Measurements from ENCODE around the gene SGCD.
"Not testable (repeated sequence)": the region's sequence is repeated elsewhere in the genome, so short reads cannot be mapped to it uniquely, and the experiment has no call there.

The SGCD gene

DNA sequence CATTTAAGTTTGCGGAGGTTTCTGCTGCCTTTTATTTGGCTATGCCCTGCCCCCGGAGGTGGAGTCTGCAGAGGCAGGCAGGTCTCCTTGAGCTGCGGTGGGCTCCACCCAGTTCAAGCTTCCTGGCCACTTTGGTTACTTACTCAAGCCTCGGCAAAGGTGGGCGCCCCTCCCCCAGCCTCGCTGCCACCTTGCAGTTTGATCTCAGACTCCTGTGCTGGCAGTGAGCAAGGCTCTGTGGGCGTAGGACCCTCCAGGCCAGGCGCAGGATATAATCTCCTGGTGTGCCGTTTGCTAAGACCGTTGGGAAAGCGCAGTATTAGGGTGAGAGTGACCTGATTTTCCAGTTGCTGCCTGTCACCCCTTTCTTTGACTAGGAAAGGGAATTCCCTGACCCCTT lies 283.6 kb downstream of the SGCD start:
- not testable (repeated sequence) for DNase-seq; H3K4ac ChIP-seq (ENCODE audit: low read depth, low read length); H3K23ac ChIP-seq (ENCODE audit: low read length); H3K79me1 ChIP-seq (ENCODE audit: low read length); H3K27me3 ChIP-seq (ENCODE audit: insufficient read depth, low read length, poor library complexity); H3K4me2 ChIP-seq (ENCODE audit: low read length); H4K5ac ChIP-seq (ENCODE audit: low read length); H3K4me3 ChIP-seq (ENCODE audit: low read length); H3K9ac ChIP-seq (ENCODE audit: low read length); H2BK15ac ChIP-seq (replicated peaks; ENCODE audit: low read depth); H2AK5ac ChIP-seq (ENCODE audit: low read length); H2BK5ac ChIP-seq (ENCODE audit: low read length); H3K18ac ChIP-seq (ENCODE audit: low read length); H2BK120ac ChIP-seq (ENCODE audit: low read depth, low read length); H3K27ac ChIP-seq (ENCODE audit: low read depth, low read length); H3K79me2 ChIP-seq (ENCODE audit: control insufficient read depth, insufficient read depth, low read length); H3K4me1 ChIP-seq (ENCODE audit: control insufficient read depth, low read depth, low read length); H4K8ac ChIP-seq (ENCODE audit: low read depth, low read length); H3K36me3 ChIP-seq (ENCODE audit: control insufficient read depth, insufficient read depth, low read length); H3K56ac ChIP-seq (ENCODE audit: low read length)
- WGBS (ENCODE audit: extremely low coverage, insufficient coverage, low lambda C conversion rate), result no CpG with 5 or more reads among the region's 11 CpGs

DNA sequence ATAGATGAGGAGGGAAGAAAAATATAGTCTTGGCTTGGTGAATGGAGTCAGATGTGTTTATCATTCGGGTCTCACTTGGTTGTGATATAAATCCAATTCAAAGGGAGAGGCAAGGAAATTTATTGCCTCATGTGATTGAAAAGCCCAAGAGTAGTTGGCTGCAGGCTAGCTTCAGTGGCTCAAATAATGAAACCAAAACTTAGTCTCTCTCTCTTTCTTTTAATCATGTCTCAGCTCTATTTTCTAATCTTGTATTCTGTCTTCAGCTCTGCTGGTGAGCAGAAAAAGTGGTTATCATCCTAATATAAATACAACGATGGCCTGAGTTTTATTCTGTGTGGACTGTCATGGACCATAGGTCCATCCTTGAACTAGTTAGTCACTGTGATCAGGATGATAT lies 288.9 kb downstream of the SGCD start:
- no peak for DNase-seq
- Histone ChIP-seq H2BK15ac (replicated peaks; ENCODE audit: low read depth) (no peak overlapping the region), H3K9ac (ENCODE audit: low read length) (no peak overlapping the region), H3K56ac (ENCODE audit: low read length) (no peak overlapping the region), H3K18ac (ENCODE audit: low read length) (no peak overlapping the region), H2BK120ac (ENCODE audit: low read depth, low read length) (no peak overlapping the region), H3K4me1 (ENCODE audit: control insufficient read depth, low read depth, low read length) (no peaks in the 10 kb centered on the region), H2BK5ac (ENCODE audit: low read length) (no peak overlapping the region), H3K27ac (ENCODE audit: low read depth, low read length) (no peak overlapping the region), H4K8ac (ENCODE audit: low read depth, low read length) (no peak overlapping the region), H3K79me2 (ENCODE audit: control insufficient read depth, insufficient read depth, low read length) (no peaks in the 10 kb centered on the region), H3K4me3 (ENCODE audit: low read length) (no peak overlapping the region), H3K79me1 (ENCODE audit: low read length) (no peaks in the 10 kb centered on the region), H2AK5ac (ENCODE audit: low read length) (no peak overlapping the region), H3K36me3 (ENCODE audit: control insufficient read depth, insufficient read depth, low read length) (no peaks in the 10 kb centered on the region), H3K23ac (ENCODE audit: low read length) (no peak overlapping the region), H3K4me2 (ENCODE audit: low read length) (no peak overlapping the region), H4K5ac (ENCODE audit: low read length) (no peak overlapping the region), H3K4ac (ENCODE audit: low read depth, low read length) (no peak overlapping the region), H3K27me3 (ENCODE audit: insufficient read depth, low read length, poor library complexity) (no peaks in the 10 kb centered on the region)
- WGBS (ENCODE audit: extremely low coverage, insufficient coverage, low lambda C conversion rate), result 100% methylated on average over 1 of the region's 2 CpGs

DNA sequence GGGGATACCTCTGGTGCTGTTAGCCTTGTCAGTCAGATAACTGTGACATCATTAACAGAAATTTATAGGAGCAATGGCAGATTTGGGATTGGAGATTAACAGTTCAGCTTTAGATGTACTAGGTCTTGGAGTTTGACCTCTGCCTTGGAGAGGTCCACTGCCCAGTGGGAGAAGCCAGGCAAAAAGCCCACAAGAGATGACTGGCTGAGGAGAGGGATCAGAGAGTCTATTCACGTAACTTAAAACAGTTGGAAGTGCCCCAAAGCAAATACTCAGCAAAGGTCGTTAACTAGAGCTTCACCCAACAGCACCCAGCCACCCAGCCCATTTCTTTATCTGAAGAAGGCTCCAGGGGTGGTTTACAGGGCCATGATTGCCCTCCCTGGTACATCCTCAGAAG lies 290.5 kb downstream of the SGCD start:
- Histone ChIP-seq H2BK5ac (ENCODE audit: low read length) (no peak overlapping the region), H3K36me3 (ENCODE audit: control insufficient read depth, insufficient read depth, low read length) (no peaks in the 10 kb centered on the region), H2BK120ac (ENCODE audit: low read depth, low read length) (no peak overlapping the region), H3K4me2 (ENCODE audit: low read length) (no peak overlapping the region), H3K79me2 (ENCODE audit: control insufficient read depth, insufficient read depth, low read length) (no peaks in the 10 kb centered on the region), H2BK15ac (replicated peaks; ENCODE audit: low read depth) (no peak overlapping the region), H3K4me3 (ENCODE audit: low read length) (no peak overlapping the region), H3K27me3 (ENCODE audit: insufficient read depth, low read length, poor library complexity) (no peaks in the 10 kb centered on the region), H3K56ac (ENCODE audit: low read length) (no peak overlapping the region), H3K23ac (ENCODE audit: low read length) (no peak overlapping the region), H3K4me1 (ENCODE audit: control insufficient read depth, low read depth, low read length) (no peaks in the 10 kb centered on the region), H3K27ac (ENCODE audit: low read depth, low read length) (no peak overlapping the region), H2AK5ac (ENCODE audit: low read length) (no peak overlapping the region), H3K4ac (ENCODE audit: low read depth, low read length) (no peak overlapping the region), H3K18ac (ENCODE audit: low read length) (no peak overlapping the region), H3K9ac (ENCODE audit: low read length) (no peak overlapping the region), H4K5ac (ENCODE audit: low read length) (no peak overlapping the region), H4K8ac (ENCODE audit: low read depth, low read length) (no peak overlapping the region), H3K79me1 (ENCODE audit: low read length) (no peaks in the 10 kb centered on the region)
- DNase-seq, result no peak
- no CpG with 5 or more reads among the region's 2 CpGs for WGBS (ENCODE audit: extremely low coverage, insufficient coverage, low lambda C conversion rate)

DNA sequence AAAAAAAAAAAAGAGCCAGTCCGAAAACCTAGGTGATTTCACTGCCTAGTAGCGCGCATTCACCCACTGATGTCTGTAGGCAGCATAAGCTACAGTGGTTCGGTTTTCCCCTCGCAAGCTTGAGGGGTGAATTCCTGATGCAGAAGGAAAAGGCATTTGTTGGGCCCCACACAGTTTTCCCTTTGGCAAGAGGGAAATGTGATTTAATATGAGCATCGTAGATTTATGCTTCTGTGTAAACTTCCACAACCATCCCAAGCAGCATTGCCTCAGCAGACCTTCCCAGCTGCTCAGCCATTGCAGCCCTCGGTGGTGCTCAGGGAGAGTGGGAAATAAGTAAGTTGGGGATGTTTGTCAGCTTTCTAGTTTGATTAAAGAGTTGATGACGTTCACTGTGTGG lies 291.6 kb downstream of the SGCD start:
- H3K79me2 ChIP-seq (ENCODE audit: control insufficient read depth, insufficient read depth, low read length), result no peaks in the 10 kb centered on the region
- H3K18ac ChIP-seq (ENCODE audit: low read length), result no peak overlapping the region
- H2AK5ac ChIP-seq (ENCODE audit: low read length), result no peak overlapping the region
- no peaks in the 10 kb centered on the region for H3K4me1 ChIP-seq (ENCODE audit: control insufficient read depth, low read depth, low read length)
- DNase-seq, result no peak
- WGBS (ENCODE audit: extremely low coverage, insufficient coverage, low lambda C conversion rate), result no CpG with 5 or more reads among the region's 8 CpGs
- H2BK5ac ChIP-seq (ENCODE audit: low read length), result no peak overlapping the region
- no peaks in the 10 kb centered on the region for H3K36me3 ChIP-seq (ENCODE audit: control insufficient read depth, insufficient read depth, low read length)
- H3K9ac ChIP-seq (ENCODE audit: low read length), result no peak overlapping the region
- H3K4me3 ChIP-seq (ENCODE audit: low read length), result no peak overlapping the region
- no peak overlapping the region for H4K8ac ChIP-seq (ENCODE audit: low read depth, low read length)
- no peak overlapping the region for H3K4ac ChIP-seq (ENCODE audit: low read depth, low read length)
- no peak overlapping the region for H2BK15ac ChIP-seq (replicated peaks; ENCODE audit: low read depth)
- H3K79me1 ChIP-seq (ENCODE audit: low read length), result no peaks in the 10 kb centered on the region
- no peaks in the 10 kb centered on the region for H3K27me3 ChIP-seq (ENCODE audit: insufficient read depth, low read length, poor library complexity)
- no peak overlapping the region for H3K27ac ChIP-seq (ENCODE audit: low read depth, low read length)
- no peak overlapping the region for H3K23ac ChIP-seq (ENCODE audit: low read length)
- H2BK120ac ChIP-seq (ENCODE audit: low read depth, low read length), result no peak overlapping the region
- no peak overlapping the region for H3K56ac ChIP-seq (ENCODE audit: low read length)
- no peak overlapping the region for H3K4me2 ChIP-seq (ENCODE audit: low read length)
- no peak overlapping the region for H4K5ac ChIP-seq (ENCODE audit: low read length)

DNA sequence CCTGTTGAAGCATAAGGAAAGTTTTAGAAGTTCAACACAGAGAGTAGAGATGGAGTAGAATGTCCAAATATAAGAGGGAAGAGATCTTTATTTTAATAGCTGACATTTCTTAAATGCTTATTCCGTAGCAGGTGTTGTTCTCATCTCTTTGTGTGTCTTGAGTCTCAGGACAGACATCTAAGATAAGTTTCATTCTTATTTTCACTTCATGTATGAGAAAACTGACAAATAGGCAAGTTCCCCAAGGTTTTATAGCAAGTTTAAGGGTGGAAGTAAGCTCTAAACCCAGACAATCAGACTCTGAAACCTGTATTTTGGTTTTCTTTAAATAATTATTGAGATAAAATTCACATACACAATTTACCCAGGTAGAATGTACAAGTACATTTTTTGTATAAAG lies 294.8 kb downstream of the SGCD start:
- no peak for DNase-seq
- Histone ChIP-seq H3K4me3 (ENCODE audit: low read length) (no peak overlapping the region), H3K79me2 (ENCODE audit: control insufficient read depth, insufficient read depth, low read length) (no peaks in the 10 kb centered on the region), H2BK120ac (ENCODE audit: low read depth, low read length) (no peak overlapping the region), H3K36me3 (ENCODE audit: control insufficient read depth, insufficient read depth, low read length) (no peaks in the 10 kb centered on the region), H4K5ac (ENCODE audit: low read length) (no peak overlapping the region), H3K18ac (ENCODE audit: low read length) (no peak overlapping the region), H3K27me3 (ENCODE audit: insufficient read depth, low read length, poor library complexity) (no peaks in the 10 kb centered on the region), H3K79me1 (ENCODE audit: low read length) (no peaks in the 10 kb centered on the region), H4K8ac (ENCODE audit: low read depth, low read length) (no peak overlapping the region), H3K23ac (ENCODE audit: low read length) (no peak overlapping the region), H3K4me1 (ENCODE audit: control insufficient read depth, low read depth, low read length) (no peaks in the 10 kb centered on the region), H3K27ac (ENCODE audit: low read depth, low read length) (no peak overlapping the region), H3K4me2 (ENCODE audit: low read length) (no peak overlapping the region), H3K56ac (ENCODE audit: low read length) (no peak overlapping the region), H2BK5ac (ENCODE audit: low read length) (no peak overlapping the region), H3K9ac (ENCODE audit: low read length) (no peak overlapping the region), H2AK5ac (ENCODE audit: low read length) (no peak overlapping the region), H2BK15ac (replicated peaks; ENCODE audit: low read depth) (no peak overlapping the region), H3K4ac (ENCODE audit: low read depth, low read length) (no peak overlapping the region)
- WGBS (ENCODE audit: extremely low coverage, insufficient coverage, low lambda C conversion rate), result no CpG with 5 or more reads among the region's 1 CpG

DNA sequence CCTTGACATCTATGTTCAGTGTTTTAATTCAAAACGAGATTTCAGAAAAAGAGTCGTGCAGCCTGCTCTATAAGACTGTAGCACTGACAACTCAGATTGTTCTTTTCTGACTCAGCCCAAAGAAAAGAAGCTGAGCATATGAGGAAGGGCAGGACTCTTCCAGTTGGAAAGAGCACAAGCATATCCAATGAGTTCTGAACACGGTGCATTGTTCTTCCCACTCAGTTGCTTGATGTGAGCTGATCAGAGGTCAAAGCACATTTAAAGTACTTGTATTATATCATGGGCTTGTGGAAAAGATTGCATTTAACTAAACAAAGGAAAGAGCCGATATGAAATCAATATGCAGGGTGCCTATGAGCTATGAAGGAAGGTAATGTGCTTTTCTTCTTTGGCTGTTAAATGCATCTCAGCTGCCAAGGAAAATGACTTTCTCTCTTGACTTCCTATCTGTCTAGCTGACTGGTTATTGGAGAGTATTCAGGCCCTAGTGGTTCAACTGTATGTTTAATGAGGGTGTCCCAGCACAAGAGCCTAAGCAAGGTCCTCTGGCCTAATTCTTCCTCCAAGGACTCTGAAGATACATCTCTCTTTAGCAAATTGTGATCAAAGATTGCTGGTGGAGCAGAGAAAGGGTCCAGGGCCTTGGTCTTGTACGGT lies 296.5 kb downstream of the SGCD start:
- Histone ChIP-seq H3K23ac (ENCODE audit: low read length) (no peak overlapping the region), H3K36me3 (ENCODE audit: control insufficient read depth, insufficient read depth, low read length) (no peaks in the 10 kb centered on the region), H3K4me2 (ENCODE audit: low read length) (no peak overlapping the region), H3K27ac (ENCODE audit: low read depth, low read length) (no peak overlapping the region), H3K4me1 (ENCODE audit: control insufficient read depth, low read depth, low read length) (no peaks in the 10 kb centered on the region), H3K4ac (ENCODE audit: low read depth, low read length) (no peak overlapping the region), H3K79me1 (ENCODE audit: low read length) (no peaks in the 10 kb centered on the region), H2BK15ac (replicated peaks; ENCODE audit: low read depth) (no peak overlapping the region), H3K9ac (ENCODE audit: low read length) (no peak overlapping the region), H2BK5ac (ENCODE audit: low read length) (no peak overlapping the region), H3K56ac (ENCODE audit: low read length) (no peak overlapping the region), H3K4me3 (ENCODE audit: low read length) (no peak overlapping the region), H2AK5ac (ENCODE audit: low read length) (no peak overlapping the region), H3K27me3 (ENCODE audit: insufficient read depth, low read length, poor library complexity) (no peaks in the 10 kb centered on the region), H2BK120ac (ENCODE audit: low read depth, low read length) (no peak overlapping the region), H4K5ac (ENCODE audit: low read length) (no peak overlapping the region), H4K8ac (ENCODE audit: low read depth, low read length) (no peak overlapping the region), H3K18ac (ENCODE audit: low read length) (no peak overlapping the region), H3K79me2 (ENCODE audit: control insufficient read depth, insufficient read depth, low read length) (no peaks in the 10 kb centered on the region)
- no peak for DNase-seq
- no CpG with 5 or more reads among the region's 5 CpGs for WGBS (ENCODE audit: extremely low coverage, insufficient coverage, low lambda C conversion rate)
